Spleen (tissue), 11 donors: ENCODE data around the gene FAM117A. TPM values are rescaled to one million over a fixed set of nuclear protein-coding genes. Genes with fewer than 3 reads are reported as not detected.

ENCODE experiments used
- DNase-seq: peaks from one replicate; pipeline ENCODE4 v3.0.0-alpha.2; 2020
- H3K27ac ChIP-seq, 8 donors: fragments of 200-600 bp; sonication (generic) in 7 of 8; 1 replicate in 4 of 8; 2 replicates in 4 of 8; pipeline versions ENCODE4 v1.5.0 to v1.8.0; 2016 to 2021; ENCODE audit warnings: inconsistent platforms in 4 of 8, mild to moderate bottlenecking in 4 of 8, moderate library complexity in 1 of 8
- H3K27me3 ChIP-seq, 7 donors: fragments of 200-600 bp; sonication (generic) in 6 of 7; replicated peaks in 1 of 7; 1 replicate in 4 of 7; 2 replicates in 3 of 7; pipeline versions ENCODE4 v1.5.0 to v1.8.0; 2016 to 2021; ENCODE audit warnings: inconsistent platforms in 3 of 7, mild to moderate bottlenecking in 1 of 7
- H3K36me3 ChIP-seq, 6 donors: fragments of 200-600 bp; sonication (generic) in 5 of 6; 1 replicate in 4 of 6; 2 replicates in 2 of 6; pipeline versions ENCODE4 v1.5.0 to v1.8.0; 2016 to 2021; ENCODE audit warnings: inconsistent platforms in 2 of 6
- H3K4me1 ChIP-seq, 6 donors: fragments of 200-600 bp; sonication (generic) in 5 of 6; 1 replicate in 3 of 6; 2 replicates in 3 of 6; pipeline versions ENCODE4 v1.5.0 to v1.8.0; 2016 to 2021; ENCODE audit warnings: inconsistent platforms in 3 of 6
- H3K4me3 ChIP-seq, 8 donors: fragments of 200-600 bp; sonication (generic) in 7 of 8; 1 replicate in 4 of 8; 2 replicates in 4 of 8; pipeline versions ENCODE4 v1.5.0 to v1.8.0; 2016 to 2021; ENCODE audit warnings: inconsistent platforms in 4 of 8, mild to moderate bottlenecking in 4 of 8, moderate library complexity in 2 of 8
- H3K9me3 ChIP-seq, 8 donors: fragments of 200-600 bp; sonication (generic) in 7 of 8; 1 replicate in 4 of 8; 2 replicates in 4 of 8; pipeline versions ENCODE4 v1.5.0 to v1.8.0; 2016 to 2021; ENCODE audit warnings: inconsistent platforms in 4 of 8
- POLR2A ChIP-seq, 3 donors: fragments of 450-650 bp; IDR thresholded peaks; one replicate each; pipeline ENCODE4 v1.5.1; 2017; ENCODE audit warnings: antibody characterized with exemption in 3 of 3, mild to moderate bottlenecking in 1 of 3
- POLR2AphosphoS5 ChIP-seq, 3 donors: sonication (generic); formaldehyde crosslinking; IDR thresholded peaks; one replicate each; pipeline ENCODE4 v1.5.1; 2017; ENCODE audit warnings: antibody characterized with exemption in 3 of 3
- WGBS, 5 donors: extraction: QIAGEN DNeasy Blood & Tissue Kit in 3 of 5; methylation state at CpG; one replicate each; pipeline versions ENCODE4 v1.1.5 to v1.1.7; 2013 to 2018; 5-methylcytosine and 5-hydroxymethylcytosine counted together
- intact Hi-C: fragments of 100-400 bp; cut with DNase I; formaldehyde crosslinking; loops from one replicate; pipeline ENCODE4 v1.15.0; 2023; ENCODE audit warnings: low total_unique reads
- polyA plus RNA-seq, 3 donors: library from polyadenylated mRNA; stranded (reverse); fragments of 200-250 nt; gene quantifications; one replicate each; pipeline ENCODE4 v1.2.1, GENCODE V29; 2013
- total RNA-seq, 7 donors: library from RNA; depleted of rRNA in 3 of 7; stranded (reverse); fragments of >200 nt in 3 of 7; fragmentation: NEBNext Ultra II Directional in 4 of 7; extraction: Animal tissue kit (Norgen Biotek cat#: 25700) in 4 of 7; gene quantifications; one replicate each; pipeline versions ENCODE4 v1.1.0 to v1.2.1, GENCODE V29; 2016 to 2021
- TF ChIP-seq, protein P1 (sequence below), 11 experiments: fragments of 200-600 bp in 7 of 11; fragments of 450-650 bp in 4 of 11; sonication (generic) in 4 of 11; IDR thresholded peaks in 8 of 11; conservative IDR thresholded peaks in 3 of 11; 1 replicate in 7 of 11; 2 replicates in 4 of 11; pipeline versions ENCODE4 v1.4.0 to v1.8.0; 2016 to 2021; ENCODE audit warnings: antibody characterized with exemption in 11 of 11, inconsistent platforms in 4 of 11, mild to moderate bottlenecking in 1 of 11
- donor health status: healthy with polysubstance abuse.
- donor health status: DM: no; HTN: no; CAD: no; lungs with moderate emphysema.
- donor health status: DM: no; HTN: no; CAD: no.
- donor health status: Bipolar disorder and iron deficiency.
- donor health status: healthy.
- donor health status: DM: no; HTN: no; CAD: no.
- donor health status: DM: yes; HTN: yes; CAD: no.

Gene FAM117A
- total and polyA plus RNA-seq, 10 donors = 15.6 to 87.4 (median 47.4) TPM

DNA sequence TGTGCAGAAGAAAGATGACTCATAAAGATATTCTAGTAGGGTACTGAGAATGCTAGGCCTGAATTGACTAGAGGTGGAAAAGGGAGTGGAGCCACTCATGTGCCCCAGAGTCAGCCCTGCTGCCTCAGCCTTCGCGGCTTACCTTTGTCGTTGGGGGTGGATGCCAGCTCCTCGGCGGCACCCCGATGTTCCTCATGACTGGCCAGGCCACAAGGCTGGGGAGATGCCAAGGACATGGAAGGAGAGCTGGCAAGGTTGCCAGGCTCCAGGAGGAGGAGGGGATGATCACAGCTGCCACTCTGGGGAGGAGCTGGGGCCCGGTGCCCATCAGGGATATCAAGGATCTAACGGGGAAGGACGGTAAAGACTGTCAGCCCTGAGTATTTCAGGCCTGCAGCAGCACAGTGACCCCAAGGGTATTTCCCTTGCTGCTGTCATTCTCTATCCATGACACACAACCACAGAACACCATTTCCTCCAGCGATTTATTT is 46.5 kb downstream of the FAM117A start:
- no peak for DNase-seq
- H3K36me3 ChIP-seq = peaks cover 6 to 100% (median 97%) of the 10 kb centered on the region in 6 donors

DNA sequence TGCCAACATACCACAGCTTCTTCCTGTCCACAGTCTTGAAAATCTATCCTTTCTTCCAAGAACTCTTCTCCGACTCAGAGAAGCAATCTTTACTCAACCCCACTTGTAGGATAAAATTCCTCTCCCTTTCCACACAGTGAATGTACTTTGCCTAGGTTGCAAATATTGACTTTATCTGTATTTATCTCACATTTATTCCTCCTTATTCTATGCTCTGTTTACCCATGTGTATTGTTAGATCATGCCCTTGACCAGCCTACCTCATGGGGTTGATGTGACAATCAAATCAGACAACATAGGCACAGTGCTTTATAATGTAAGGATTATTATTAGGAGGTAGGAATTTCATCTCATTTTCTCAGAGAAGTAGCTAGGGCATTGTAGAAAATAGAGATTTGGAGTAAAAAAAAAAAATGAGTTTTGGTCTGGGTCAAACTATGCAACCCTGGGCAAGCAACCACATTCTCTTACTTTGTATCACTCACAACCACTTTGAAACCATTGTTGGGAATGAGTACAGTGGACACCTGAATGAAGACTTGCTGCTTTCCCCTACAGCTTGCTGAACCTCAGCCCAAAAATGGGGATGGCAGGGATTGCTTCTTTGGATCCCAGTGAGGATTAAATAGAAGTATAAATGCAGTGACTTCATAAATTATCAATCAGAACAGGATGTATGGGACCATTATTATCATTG is 47.1 kb downstream of the FAM117A start:
- Histone ChIP-seq H3K27me3 (no peaks in the 10 kb centered on the region), H3K4me3 (no peak overlapping the region), H3K27ac (peak overlapping the region in 5 of 8 donors; percentile 29 to 72 (median 62)), H3K4me1 (peaks cover 0 to 72% (median 34%) of the 10 kb centered on the region in 6 donors), H3K36me3 (peaks cover 6 to 100% (median 96%) of the 10 kb centered on the region in 6 donors), H3K9me3 (no peaks in the 10 kb centered on the region)
- WGBS, 5 donors = 76 to 100% (median 87%) methylated on average over 1 of the region's 1 CpG
- no peak for DNase-seq
- TF ChIP-seq POLR2A (IDR thresholded peaks at IDR 0.05) (no peak), POLR2AphosphoS5 (IDR thresholded peaks at IDR 0.05) (no peak)
- TF ChIP-seq, protein P1, sequence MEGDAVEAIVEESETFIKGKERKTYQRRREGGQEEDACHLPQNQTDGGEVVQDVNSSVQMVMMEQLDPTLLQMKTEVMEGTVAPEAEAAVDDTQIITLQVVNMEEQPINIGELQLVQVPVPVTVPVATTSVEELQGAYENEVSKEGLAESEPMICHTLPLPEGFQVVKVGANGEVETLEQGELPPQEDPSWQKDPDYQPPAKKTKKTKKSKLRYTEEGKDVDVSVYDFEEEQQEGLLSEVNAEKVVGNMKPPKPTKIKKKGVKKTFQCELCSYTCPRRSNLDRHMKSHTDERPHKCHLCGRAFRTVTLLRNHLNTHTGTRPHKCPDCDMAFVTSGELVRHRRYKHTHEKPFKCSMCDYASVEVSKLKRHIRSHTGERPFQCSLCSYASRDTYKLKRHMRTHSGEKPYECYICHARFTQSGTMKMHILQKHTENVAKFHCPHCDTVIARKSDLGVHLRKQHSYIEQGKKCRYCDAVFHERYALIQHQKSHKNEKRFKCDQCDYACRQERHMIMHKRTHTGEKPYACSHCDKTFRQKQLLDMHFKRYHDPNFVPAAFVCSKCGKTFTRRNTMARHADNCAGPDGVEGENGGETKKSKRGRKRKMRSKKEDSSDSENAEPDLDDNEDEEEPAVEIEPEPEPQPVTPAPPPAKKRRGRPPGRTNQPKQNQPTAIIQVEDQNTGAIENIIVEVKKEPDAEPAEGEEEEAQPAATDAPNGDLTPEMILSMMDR (IDR thresholded peaks at IDR 0.05 in 8 of 11, conservative IDR thresholded peaks at IDR 0.05 in 3 of 11) = no peak
- intact Hi-C loops = no loop called here

More for the DNA sequence above, 46.5 kb downstream of the FAM117A start:
- Histone ChIP-seq H3K4me3 (no peak overlapping the region), H3K9me3 (no peaks in the 10 kb centered on the region), H3K4me1 (peaks cover 0 to 72% (median 34%) of the 10 kb centered on the region in 6 donors), H3K27ac (peak overlapping the region in 5 of 8 donors; percentile 2 to 72 (median 47)), H3K27me3 (no peaks in the 10 kb centered on the region)
- WGBS, 5 donors = 65 to 85% (median 80%) methylated on average over 10 of the region's 10 CpGs
- TF ChIP-seq POLR2AphosphoS5 (IDR thresholded peaks at IDR 0.05) = peak in 1 of 3 donors; percentile 56
- TF ChIP-seq, protein P1 (IDR thresholded peaks at IDR 0.05 in 8 of 11, conservative IDR thresholded peaks at IDR 0.05 in 3 of 11) = no peak
- intact Hi-C loops = no loop called here

DNA sequence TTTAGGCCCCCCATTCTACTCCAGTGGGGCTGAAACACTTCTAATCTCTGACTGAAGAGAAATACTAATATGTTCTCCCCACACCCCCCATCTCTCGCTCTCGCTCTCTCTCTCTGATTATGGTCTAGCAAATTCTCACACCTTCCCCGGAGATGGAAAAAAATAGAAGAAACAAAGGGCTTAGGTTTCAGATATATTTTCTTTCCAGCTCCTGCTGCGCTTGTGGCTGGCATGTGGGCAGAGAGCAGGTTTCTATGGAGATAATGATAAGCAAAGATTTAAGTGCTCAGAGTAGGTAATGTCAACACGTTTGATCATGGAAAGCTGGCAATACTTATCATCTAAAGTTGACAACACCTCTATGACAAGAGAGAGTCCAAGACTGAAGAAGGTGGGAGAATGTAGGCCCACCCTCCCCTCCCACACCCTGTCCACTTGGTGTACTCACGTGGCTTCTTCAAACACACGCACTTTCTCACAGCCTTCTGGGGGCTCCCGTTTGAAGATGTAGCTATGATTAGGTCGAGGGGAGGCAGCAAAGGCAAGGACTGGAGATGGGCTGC is 48.1 kb downstream of the FAM117A start:
- 74 to 81% (median 75%) methylated on average over 9 of the region's 9 CpGs for WGBS, 5 donors
- peaks cover 6 to 100% (median 97%) of the 10 kb centered on the region in 6 donors for H3K36me3 ChIP-seq
- intact Hi-C loops = no loop called here

More for the DNA sequence above, 48.1 kb downstream of the FAM117A start:
- Histone ChIP-seq H3K4me1 (peaks cover 0 to 72% (median 31%) of the 10 kb centered on the region in 6 donors), H3K9me3 (no peaks in the 10 kb centered on the region), H3K4me3 (no peak overlapping the region), H3K27ac (peak overlapping the region in 7 of 8 donors; percentile 29 to 72 (median 62)), H3K27me3 (no peaks in the 10 kb centered on the region)
- TF ChIP-seq, protein P1 (IDR thresholded peaks at IDR 0.05 in 8 of 11, conservative IDR thresholded peaks at IDR 0.05 in 3 of 11) = no peak
- TF ChIP-seq POLR2A (IDR thresholded peaks at IDR 0.05) (no peak), POLR2AphosphoS5 (IDR thresholded peaks at IDR 0.05) (no peak)
- DNase-seq = no peak
